OCI-LY1 (cell line): ENCODE results near the gene DYNLT2.

Experiments
- EZH2 ChIP-seq: fragments of 200-600 bp; sonication (generic), shearing (Covaris generic); IDR thresholded peaks from 2 replicates; pipeline ENCODE4 v1.8.0; 2017; ENCODE audit warnings: borderline replicate concordance, mixed run types, mild to moderate bottlenecking, antibody characterized with exemption, low read length, moderate library complexity, mixed read lengths
- TF ChIP-seq, protein P1 (sequence below): fragments of 200-600 bp; sonication (generic), shearing (Covaris generic); IDR thresholded peaks from 2 replicates; pipeline ENCODE4 v1.5.1; 2017; ENCODE audit warnings: mild to moderate bottlenecking, antibody characterized with exemption, low read length, moderate library complexity, mixed read lengths

DNA sequence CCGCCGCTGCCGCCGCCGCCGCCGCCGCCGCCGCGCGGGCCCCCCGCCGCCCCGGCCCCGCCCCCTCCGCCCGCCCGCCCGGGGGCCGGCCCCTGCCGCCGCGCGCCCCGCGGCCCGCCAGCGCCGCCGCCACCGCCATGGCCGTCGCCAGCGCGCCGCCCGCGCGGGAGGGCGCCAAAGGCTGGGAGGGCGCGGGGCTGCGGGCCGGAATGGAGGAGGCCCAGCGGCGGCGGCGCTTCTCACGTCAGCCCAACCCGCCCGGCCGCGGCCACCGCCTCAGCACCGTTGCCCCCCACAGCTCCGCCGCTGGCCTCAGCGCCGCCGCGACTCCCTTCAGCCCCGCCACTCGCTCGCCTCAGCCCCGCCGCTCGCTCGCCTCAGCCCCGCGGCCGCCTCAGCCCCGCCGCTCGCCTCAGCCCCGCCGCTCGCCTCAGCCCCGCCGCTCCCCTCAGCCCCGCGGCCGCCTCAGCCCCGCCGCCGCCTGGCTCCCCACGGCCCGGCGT lies 27.3 kb downstream of the DYNLT2 start:
- TF ChIP-seq, protein P1, sequence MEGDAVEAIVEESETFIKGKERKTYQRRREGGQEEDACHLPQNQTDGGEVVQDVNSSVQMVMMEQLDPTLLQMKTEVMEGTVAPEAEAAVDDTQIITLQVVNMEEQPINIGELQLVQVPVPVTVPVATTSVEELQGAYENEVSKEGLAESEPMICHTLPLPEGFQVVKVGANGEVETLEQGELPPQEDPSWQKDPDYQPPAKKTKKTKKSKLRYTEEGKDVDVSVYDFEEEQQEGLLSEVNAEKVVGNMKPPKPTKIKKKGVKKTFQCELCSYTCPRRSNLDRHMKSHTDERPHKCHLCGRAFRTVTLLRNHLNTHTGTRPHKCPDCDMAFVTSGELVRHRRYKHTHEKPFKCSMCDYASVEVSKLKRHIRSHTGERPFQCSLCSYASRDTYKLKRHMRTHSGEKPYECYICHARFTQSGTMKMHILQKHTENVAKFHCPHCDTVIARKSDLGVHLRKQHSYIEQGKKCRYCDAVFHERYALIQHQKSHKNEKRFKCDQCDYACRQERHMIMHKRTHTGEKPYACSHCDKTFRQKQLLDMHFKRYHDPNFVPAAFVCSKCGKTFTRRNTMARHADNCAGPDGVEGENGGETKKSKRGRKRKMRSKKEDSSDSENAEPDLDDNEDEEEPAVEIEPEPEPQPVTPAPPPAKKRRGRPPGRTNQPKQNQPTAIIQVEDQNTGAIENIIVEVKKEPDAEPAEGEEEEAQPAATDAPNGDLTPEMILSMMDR = no peak
- TF ChIP-seq EZH2 = no peak
